ENCODE data around the gene FAM9A. TPM values are rescaled to one million over a fixed set of nuclear protein-coding genes. Genes with fewer than 3 reads are reported as not detected.

The FAM9A gene
- total RNA-seq, 1 experiment from 2014 or later: not detected

Other genes starting within 250 kb of the FAM9A start
- not detected in 2 replicates for gene ANOS1, start 69.2 kb downstream of the FAM9A start, total RNA-seq (2014; rRNA removed; shearing (Covaris generic))
- not detected in 2 replicates for gene FAM9B, start 232.7 kb upstream of the FAM9A start, total RNA-seq (2014; rRNA removed; shearing (Covaris generic))